H9 (cell line): Measurements from ENCODE around the gene COMMD1. TPM values are rescaled to one million over a fixed set of nuclear protein-coding genes. Genes with fewer than 3 reads are reported as not detected.

Experiments used
- DNase-seq: peaks from one replicate; pipeline ENCODE4 v3.0.0-alpha.2; 2017
- H2AFZ ChIP-seq: one replicate; pipeline ENCODE4 v1.6.1; 2013; ENCODE audit warnings: mild to moderate bottlenecking, low read length, control low read depth, moderate library complexity
- H2AK5ac ChIP-seq: 2 replicates; pipeline ENCODE4 v1.6.1; 2013; ENCODE audit warnings: low read length, control low read depth, mixed read lengths; ENCODE audit not compliant: insufficient read length
- H2BK120ac ChIP-seq: one replicate; pipeline ENCODE4 v1.6.1; 2013; ENCODE audit warnings: low read depth, mild to moderate bottlenecking, low read length, control low read depth, inconsistent platforms; ENCODE audit not compliant: poor library complexity, severe bottlenecking
- H2BK12ac ChIP-seq: 2 replicates; pipeline ENCODE4 v1.6.1; 2013; ENCODE audit warnings: low read length, control low read depth, mixed read lengths, low read depth; ENCODE audit not compliant: insufficient read length
- H2BK15ac ChIP-seq: 2 replicates; pipeline ENCODE4 v1.6.1; 2013; ENCODE audit warnings: low read depth, low read length, control low read depth
- H2BK20ac ChIP-seq: one replicate; pipeline ENCODE4 v1.6.1; 2013; ENCODE audit warnings: low read depth, mild to moderate bottlenecking, low read length, control low read depth, inconsistent platforms; ENCODE audit not compliant: poor library complexity, severe bottlenecking
- H2BK5ac ChIP-seq: 2 replicates; pipeline ENCODE4 v1.6.1; 2013; ENCODE audit warnings: low read length, control low read depth, mixed read lengths; ENCODE audit not compliant: insufficient read length
- H3K14ac ChIP-seq: 2 replicates; pipeline ENCODE4 v1.6.1; 2013; ENCODE audit warnings: low read length, control low read depth; ENCODE audit not compliant: insufficient read depth
- H3K18ac ChIP-seq: 2 replicates; pipeline ENCODE4 v1.6.1; 2013; ENCODE audit warnings: low read depth, mild to moderate bottlenecking, mixed read lengths, low read length, control low read depth; ENCODE audit not compliant: insufficient read length
- H3K23ac ChIP-seq: 2 replicates; pipeline ENCODE4 v1.6.1; 2013; ENCODE audit warnings: low read length, control low read depth, mixed read lengths, low read depth; ENCODE audit not compliant: insufficient read length
- H3K23me2 ChIP-seq: 2 replicates; pipeline ENCODE4 v1.6.1; 2013; ENCODE audit warnings: low read depth, mild to moderate bottlenecking, mixed read lengths, low read length, control low read depth; ENCODE audit not compliant: insufficient read length, poor library complexity, severe bottlenecking
- H3K27ac ChIP-seq: 2 replicates; pipeline ENCODE4 v1.5.1; 2013; ENCODE audit warnings: low read length, control low read depth, mixed read lengths, low read depth; ENCODE audit not compliant: insufficient read length
- H3K27me3 ChIP-seq: 2 replicates; pipeline ENCODE4 v1.6.1; 2013; ENCODE audit warnings: low read length, control low read depth, inconsistent platforms; ENCODE audit not compliant: insufficient read depth
- H3K4ac ChIP-seq: 2 replicates; pipeline ENCODE4 v1.6.1; 2013; ENCODE audit warnings: low read depth, mild to moderate bottlenecking, control low read depth, inconsistent platforms, low read length, moderate library complexity
- H3K4me1 ChIP-seq: 2 replicates; pipeline ENCODE4 v1.6.1; 2013; ENCODE audit warnings: low read length, control low read depth, inconsistent platforms; ENCODE audit not compliant: insufficient read depth
- H3K4me2 ChIP-seq: 2 replicates; pipeline ENCODE4 v1.6.1; 2013; ENCODE audit warnings: low read length, control low read depth, mixed read lengths; ENCODE audit not compliant: insufficient read length, insufficient read depth
- H3K56ac ChIP-seq: 2 replicates; pipeline ENCODE4 v1.6.1; 2013; ENCODE audit warnings: low read depth, mild to moderate bottlenecking, mixed read lengths, low read length, control low read depth; ENCODE audit not compliant: insufficient read length
- H3K79me1 ChIP-seq: 2 replicates; pipeline ENCODE4 v1.6.1; 2013; ENCODE audit warnings: low read depth, mild to moderate bottlenecking, moderate library complexity, low read length, control low read depth, inconsistent platforms; ENCODE audit not compliant: insufficient read depth, poor library complexity, severe bottlenecking
- H3K79me2 ChIP-seq: 2 replicates; pipeline ENCODE4 v1.6.1; 2013; ENCODE audit warnings: low read length, control low read depth, inconsistent platforms; ENCODE audit not compliant: insufficient read depth
- H3K9ac ChIP-seq: 2 replicates; pipeline ENCODE4 v1.6.1; 2013; ENCODE audit warnings: low read length, control low read depth, mixed read lengths; ENCODE audit not compliant: insufficient read length; ENCODE audit errors: extremely low read depth
- H3K9me3 ChIP-seq: one replicate; pipeline ENCODE4 v1.6.1; 2013; ENCODE audit warnings: low read depth, low read length, inconsistent platforms; ENCODE audit not compliant: control insufficient read depth
- H3T11ph ChIP-seq: one replicate; pipeline ENCODE4 v1.6.1; 2013; ENCODE audit warnings: mild to moderate bottlenecking, low read length, control low read depth, inconsistent platforms
- H4K20me1 ChIP-seq: one replicate; pipeline ENCODE4 v1.6.1; 2013; ENCODE audit not compliant: control insufficient read depth, insufficient read length, insufficient read depth
- H4K5ac ChIP-seq: 2 replicates; pipeline ENCODE4 v1.6.1; 2013; ENCODE audit warnings: low read depth, mild to moderate bottlenecking, mixed read lengths, low read length, control low read depth; ENCODE audit not compliant: insufficient read length
- H4K8ac ChIP-seq: replicated peaks from 2 replicates; pipeline ENCODE4 v1.6.1; 2013; ENCODE audit warnings: low read length, control low read depth, mixed read lengths, low read depth; ENCODE audit not compliant: insufficient read length
- H4K91ac ChIP-seq: 2 replicates; pipeline ENCODE4 v1.6.1; 2013; ENCODE audit warnings: low read depth, mild to moderate bottlenecking, moderate library complexity, mixed read lengths, low read length, control low read depth; ENCODE audit not compliant: insufficient read length
- H3K27ac Mint-ChIP-seq, 3 experiments: 2 replicates in 2 of 3; 3 replicates in 1 of 3; pipeline ENCODE4 v1.8.0; 2020 to 2021; ENCODE audit warnings: mixed read lengths in 3 of 3, mild to moderate bottlenecking in 1 of 3, moderate library complexity in 1 of 3
- H3K27me3 Mint-ChIP-seq: 2 replicates; pipeline ENCODE4 v1.8.0; 2021; ENCODE audit warnings: low read depth, mild to moderate bottlenecking, moderate library complexity, mixed read lengths
- H3K36me3 Mint-ChIP-seq, 3 experiments: 2 replicates in 2 of 3; 3 replicates in 1 of 3; pipeline ENCODE4 v1.8.0; 2020 to 2021; ENCODE audit warnings: low read depth in 3 of 3, mixed read lengths in 3 of 3; ENCODE audit not compliant: insufficient read depth in 1 of 3
- H3K4me1 Mint-ChIP-seq, 2 experiments: 2 replicates each; pipeline ENCODE4 v1.8.0; 2020; ENCODE audit warnings: mixed read lengths in 2 of 2
- H3K4me3 Mint-ChIP-seq, 2 experiments: 2 replicates in 1 of 2; 3 replicates in 1 of 2; pipeline ENCODE4 v1.8.0; 2020 to 2021; ENCODE audit warnings: mild to moderate bottlenecking in 2 of 2, mixed read lengths in 2 of 2, moderate library complexity in 1 of 2
- H3K9me3 Mint-ChIP-seq, 2 experiments: 2 replicates in 1 of 2; 3 replicates in 1 of 2; pipeline ENCODE4 v1.8.0; 2020; ENCODE audit warnings: mild to moderate bottlenecking in 2 of 2, mixed read lengths in 2 of 2, moderate library complexity in 1 of 2
- CTCF ChIP-seq: fragments of 200-600 bp; sonication (generic); conservative IDR thresholded peaks from 3 replicates; pipeline ENCODE4 v1.8.0; 2021; ENCODE audit warnings: antibody characterized with exemption, mild to moderate bottlenecking
- WGBS: extraction: QIAGEN DNeasy Blood & Tissue Kit; methylation state at CpG from one replicate; pipeline ENCODE4 v1.1.7; 2013; ENCODE audit warnings: missing lambda C conversion rate, low lambda C conversion rate, mixed read lengths; ENCODE audit not compliant: insufficient read length; ENCODE audit errors: extremely low coverage; 5-methylcytosine and 5-hydroxymethylcytosine counted together
- total RNA-seq: library from RNA; stranded (reverse); gene quantifications from 2 replicates; pipeline ENCODE4 v1.2.1, GENCODE V29; 2021

The COMMD1 gene
- total RNA-seq, 1 experiment from 2014 or later: 31.5 TPM

DNA sequence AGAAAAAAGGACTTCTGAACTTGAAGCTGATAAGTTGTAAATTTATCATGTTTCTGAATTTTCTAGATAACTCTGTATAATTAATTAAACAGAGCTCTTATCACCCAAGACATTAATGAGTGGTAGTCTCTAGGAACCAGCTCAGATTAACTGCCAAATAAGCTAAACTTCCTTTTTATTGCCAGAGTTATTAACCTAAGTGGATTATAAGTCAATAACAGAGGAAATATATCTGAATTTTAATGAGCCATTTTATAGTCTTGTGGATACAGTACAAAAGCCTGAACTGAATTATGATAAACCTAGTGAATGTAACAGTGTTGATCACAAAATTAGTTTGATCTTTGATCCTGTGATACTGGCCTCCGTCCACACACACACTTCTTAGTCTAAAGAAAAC lies 111.5 kb downstream of the COMMD1 start:
- no peak for TF ChIP-seq CTCF

More for the DNA sequence above, 111.5 kb downstream of the COMMD1 start:
- Histone ChIP-seq H3K9me3 (no peaks in the 10 kb centered on the region), H3K18ac (no peak overlapping the region), H3K4ac (no peak overlapping the region), H3K27me3 (no peaks in the 10 kb centered on the region), H4K91ac (no peak overlapping the region), H2BK5ac (no peak overlapping the region), H4K20me1 (no peaks in the 10 kb centered on the region), H3K27ac (no peak overlapping the region), H2BK20ac (no peak overlapping the region), H2BK120ac (no peak overlapping the region), H2AFZ (no peak overlapping the region), H3K56ac (no peak overlapping the region), H4K8ac (no peak overlapping the region), H2BK15ac (no peak overlapping the region), H3T11ph (no peak overlapping the region), H3K23ac (no peak overlapping the region), H2AK5ac (no peak overlapping the region), H3K23me2 (no peaks in the 10 kb centered on the region), H3K14ac (no peak overlapping the region), H3K9ac (no peak overlapping the region), H3K79me1 (no peaks in the 10 kb centered on the region), H3K4me2 (no peak overlapping the region), H3K4me1 (no peaks in the 10 kb centered on the region), H3K79me2 (no peaks in the 10 kb centered on the region), H2BK12ac (no peak overlapping the region), H4K5ac (no peak overlapping the region)
- no peak overlapping the region for H3K27ac Mint-ChIP-seq
- H3K27me3 Mint-ChIP-seq: no peaks in the 10 kb centered on the region
- no CpG with 5 or more reads among the region's 1 CpG for WGBS
- H3K36me3 Mint-ChIP-seq: no peaks in the 10 kb centered on the region
- H3K9me3 Mint-ChIP-seq: no peaks in the 10 kb centered on the region
- H3K4me1 Mint-ChIP-seq: no peaks in the 10 kb centered on the region
- DNase-seq: no peak
- no peak overlapping the region for H3K4me3 Mint-ChIP-seq
